IPS-20b (cell line): Measurements from ENCODE around the gene CHP1.
A peak's percentile ranks its signal among the peaks of the same experiment; 100 is the strongest.
"Not testable (repeated sequence)": the region's sequence is repeated elsewhere in the genome, so short reads cannot be mapped to it uniquely, and the experiment has no call there.

ENCODE experiments used
- H3K27ac ChIP-seq: one replicate; pipeline ENCODE4 v1.5.1; 2013; ENCODE audit warnings: low read length
- H3K27me3 ChIP-seq: 2 replicates; pipeline ENCODE4 v1.6.1; 2013; ENCODE audit warnings: mild to moderate bottlenecking, low read length, inconsistent platforms; ENCODE audit not compliant: insufficient read depth
- H3K36me3 ChIP-seq: 2 replicates; pipeline ENCODE4 v1.6.1; 2013; ENCODE audit warnings: low read depth, mild to moderate bottlenecking, inconsistent platforms, low read length, moderate library complexity; ENCODE audit not compliant: insufficient read depth
- H3K4me1 ChIP-seq: 2 replicates; pipeline ENCODE4 v1.6.1; 2013; ENCODE audit warnings: mild to moderate bottlenecking, control low read depth, inconsistent platforms, low read length, moderate library complexity; ENCODE audit not compliant: insufficient read depth
- H3K4me3 ChIP-seq: 2 replicates; pipeline ENCODE4 v1.5.1; 2013; ENCODE audit warnings: mild to moderate bottlenecking, low read length, inconsistent platforms
- H3K9ac ChIP-seq: 2 replicates; pipeline ENCODE4 v1.6.1; 2013; ENCODE audit warnings: low read depth, mild to moderate bottlenecking, inconsistent platforms, low read length, moderate library complexity
- H3K9me3 ChIP-seq: 2 replicates; pipeline ENCODE4 v1.6.1; 2013; ENCODE audit warnings: mild to moderate bottlenecking, low read depth, low read length, inconsistent platforms; ENCODE audit not compliant: insufficient read depth

The CHP1 gene

DNA sequence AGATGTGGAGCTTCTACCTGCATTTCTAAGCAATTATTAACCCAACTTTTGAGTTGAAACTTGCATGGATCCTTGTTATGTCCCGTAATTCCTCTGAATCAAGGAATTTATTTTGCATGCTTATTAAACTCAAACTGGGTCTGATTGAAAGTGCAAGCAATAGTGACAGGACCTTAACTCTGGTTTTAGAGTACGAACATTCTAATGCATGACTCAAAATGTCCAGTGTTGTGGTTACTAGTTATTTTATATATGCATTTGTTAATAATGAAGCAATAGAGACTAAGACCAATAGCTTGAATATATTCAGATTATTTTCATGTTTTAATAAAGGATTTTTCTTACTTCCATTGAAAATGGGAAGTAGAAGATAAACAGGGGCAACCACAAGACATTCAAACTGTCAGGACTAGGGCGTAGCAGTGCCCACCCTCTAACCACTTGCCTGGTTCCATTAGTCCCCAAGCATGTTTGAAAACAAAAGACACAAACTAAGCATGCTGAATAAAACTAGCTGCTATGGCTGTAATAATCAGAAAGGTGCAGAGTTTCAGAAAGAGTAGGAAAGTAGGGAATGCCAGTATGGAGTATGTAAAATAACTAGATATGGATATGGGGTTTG is 73.2 kb downstream of the CHP1 start:
- Histone ChIP-seq H3K9ac (no peak overlapping the region), H3K9me3 (no peaks in the 10 kb centered on the region), H3K4me3 (no peak overlapping the region), H3K36me3 (peaks cover 41% of the 10 kb centered on the region), H3K27ac (no peak overlapping the region), H3K4me1 (peaks cover 12% of the 10 kb centered on the region), H3K27me3 (no peaks in the 10 kb centered on the region)

DNA sequence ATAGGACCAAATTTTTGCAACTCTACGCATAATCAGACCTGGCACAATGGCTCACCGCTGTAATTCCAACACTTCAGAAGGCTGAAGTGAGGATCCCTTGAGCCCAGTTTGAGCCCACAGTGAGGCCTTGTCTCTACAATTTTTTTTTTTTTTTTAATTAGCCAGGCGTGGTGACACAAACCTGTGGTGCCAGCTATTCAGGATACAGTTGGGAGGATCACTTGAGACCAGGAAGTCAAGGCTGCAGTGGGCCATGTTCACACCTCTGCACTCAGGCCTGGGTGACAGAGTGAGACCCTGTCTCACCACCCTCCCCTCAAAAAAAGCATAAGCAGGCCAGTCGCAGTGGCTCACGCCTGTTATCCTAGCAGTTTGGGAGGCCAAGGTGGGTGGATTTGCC is 76.6 kb downstream of the CHP1 start:
- Histone ChIP-seq H3K4me1 (peaks cover 12% of the 10 kb centered on the region), H3K27me3 (no peaks in the 10 kb centered on the region), H3K9ac (no peak overlapping the region), H3K9me3 (no peaks in the 10 kb centered on the region), H3K36me3 (peaks cover 45% of the 10 kb centered on the region; the same call in 1 of the 2 replicates), H3K4me3 (no peak overlapping the region), H3K27ac (no peak overlapping the region)

DNA sequence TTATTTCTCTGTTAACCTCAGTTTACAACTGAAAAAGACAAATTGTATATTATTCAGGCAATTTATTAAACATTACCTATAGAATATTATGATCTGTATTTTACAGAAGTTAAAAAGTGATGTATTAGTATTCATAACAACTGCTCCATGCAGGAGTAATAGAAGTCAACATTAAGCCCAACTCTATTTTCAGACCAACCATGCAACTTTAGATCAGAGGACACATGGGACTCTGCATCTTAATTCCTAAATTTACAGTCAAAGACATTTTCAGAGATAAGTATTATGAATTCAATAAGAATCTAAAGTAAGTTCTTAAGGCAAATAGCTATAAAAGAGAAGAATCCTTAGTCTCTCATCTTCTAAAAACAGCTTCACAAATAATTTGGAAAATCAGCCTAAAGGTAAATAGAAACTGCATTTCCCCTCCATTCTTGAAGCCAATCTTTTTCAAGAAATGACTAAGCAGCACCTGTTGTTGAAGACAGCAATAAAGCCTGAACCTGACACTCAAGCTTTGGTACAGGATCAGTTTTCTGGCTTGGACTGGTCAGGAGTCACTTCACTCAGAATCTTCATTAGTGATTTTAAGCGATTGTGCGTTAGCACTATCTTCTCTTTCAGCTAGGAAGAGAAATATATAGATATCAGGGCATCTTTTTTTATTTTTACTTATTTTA is 78.3 kb downstream of the CHP1 start:
- H3K27me3 ChIP-seq: no peaks in the 10 kb centered on the region
- H3K36me3 ChIP-seq: peaks cover 50% of the 10 kb centered on the region; the same call in 1 of the 2 replicates
- H3K4me3 ChIP-seq: no peak overlapping the region
- no peak overlapping the region for H3K27ac ChIP-seq
- no peak overlapping the region for H3K9ac ChIP-seq
- H3K9me3 ChIP-seq: no peaks in the 10 kb centered on the region
- H3K4me1 ChIP-seq: no peaks in the 10 kb centered on the region

DNA sequence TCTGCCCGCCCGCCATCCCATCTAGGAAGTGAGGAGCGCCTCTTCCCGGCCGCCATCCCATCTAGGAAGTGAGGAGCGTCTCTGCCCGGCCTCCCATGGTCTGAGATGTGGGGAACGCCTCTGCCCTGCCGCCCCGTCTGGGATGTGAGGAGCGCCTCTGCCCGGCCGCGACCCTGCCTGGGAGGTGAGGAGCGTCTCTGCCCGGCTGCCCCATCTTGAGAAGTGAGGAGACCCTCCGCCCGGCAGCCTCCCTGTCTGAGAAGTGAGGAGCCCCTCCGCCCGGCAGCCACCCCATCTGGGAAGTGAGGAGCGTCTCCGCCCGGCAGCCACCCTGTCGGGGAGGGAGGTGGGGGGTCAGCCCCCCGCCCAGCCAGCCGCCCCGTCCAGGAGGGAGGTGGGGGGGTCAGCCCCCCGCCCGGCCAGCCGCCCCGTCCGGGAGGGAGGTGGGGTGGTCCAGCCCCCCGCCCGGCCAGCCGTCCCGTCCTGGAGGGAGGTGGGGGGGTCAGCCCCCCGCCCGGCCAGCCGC is 89.8 kb downstream of the CHP1 start:
- not testable (repeated sequence) for H3K4me3 ChIP-seq, H3K27me3 ChIP-seq, H3K4me1 ChIP-seq, H3K27ac ChIP-seq, H3K9me3 ChIP-seq, H3K9ac ChIP-seq
- H3K36me3 ChIP-seq: peaks cover 39% of the 10 kb centered on the region

DNA sequence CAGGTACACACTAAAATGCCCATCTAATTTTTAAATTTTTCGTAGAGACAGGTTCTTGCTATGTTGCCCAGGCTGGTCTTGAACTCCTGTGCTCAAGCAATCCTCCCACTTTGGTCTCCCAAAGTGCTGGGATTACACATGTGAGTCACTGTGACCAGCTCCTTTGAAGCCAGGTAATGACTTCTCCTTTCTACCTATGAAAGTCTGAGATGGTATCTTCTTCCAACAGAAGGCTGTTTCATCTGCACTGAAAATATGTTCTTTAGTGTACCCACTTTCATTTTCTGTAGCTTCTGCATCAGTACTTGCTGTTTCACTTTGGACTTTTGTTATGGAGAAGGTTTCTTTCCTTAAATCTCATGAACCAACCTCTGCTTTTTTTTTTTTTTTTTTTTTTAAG is 92.5 kb downstream of the CHP1 start:
- no peaks in the 10 kb centered on the region for H3K4me1 ChIP-seq
- no peaks in the 10 kb centered on the region for H3K9me3 ChIP-seq
- peaks cover 43% of the 10 kb centered on the region for H3K36me3 ChIP-seq
- H3K27me3 ChIP-seq: no peaks in the 10 kb centered on the region
- no peak overlapping the region for H3K27ac ChIP-seq
- no peak overlapping the region for H3K4me3 ChIP-seq
- H3K9ac ChIP-seq: no peak overlapping the region

DNA sequence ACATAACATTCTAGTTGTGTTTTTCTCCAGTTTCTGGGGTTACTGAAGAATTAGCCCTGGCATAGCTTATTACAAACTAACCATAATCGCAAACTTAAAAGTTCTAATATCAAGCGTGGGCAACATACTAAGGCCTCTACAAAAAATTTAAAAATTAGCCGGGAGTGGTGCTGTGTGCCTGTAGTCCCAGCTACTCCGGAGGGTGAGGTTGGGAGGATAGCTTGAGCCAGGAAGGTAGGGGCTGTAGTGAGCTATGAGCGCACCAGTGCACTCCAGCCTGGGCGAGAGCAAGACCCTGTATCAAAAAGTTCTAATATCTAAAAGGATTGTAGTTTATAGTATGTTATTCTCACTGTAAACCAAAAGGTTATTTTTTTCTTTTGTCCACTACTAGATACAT is 100.2 kb downstream of the CHP1 start:
- H3K27ac ChIP-seq: no peak overlapping the region

More for the DNA sequence above, 100.2 kb downstream of the CHP1 start:
- peaks cover 24% of the 10 kb centered on the region for H3K36me3 ChIP-seq
- no peaks in the 10 kb centered on the region for H3K4me1 ChIP-seq
- peak overlapping the region; percentile 99; the same call in 1 of the 2 replicates for H3K9ac ChIP-seq
- H3K27me3 ChIP-seq: no peaks in the 10 kb centered on the region
- H3K9me3 ChIP-seq: no peaks in the 10 kb centered on the region
- H3K4me3 ChIP-seq: peak overlapping the region; percentile 95
